K562 treated with DMSO at 1 percent for 48 hours (cell line): ENCODE data around the gene PCDHB12. TPM values are rescaled to one million over a fixed set of nuclear protein-coding genes. Genes with fewer than 3 reads are reported as not detected.

ENCODE experiments used
- total RNA-seq: library from RNA; unstranded; fragments of 300-600 nt; gene quantifications from 2 replicates; pipeline ENCODE4 v1.2.3, GENCODE V29; 2022; ENCODE audit warnings: low replicate concordance; ENCODE audit errors: extremely low read depth

Gene PCDHB12
- not detected in 2 replicates for total RNA-seq

GRCh38 chr5:141208478-141208877, at the start of gene PCDHB12:
PCDHB12 (plus strand) TSS chr5:141208719; CDS start chr5:141208908, 189 bp downstream.

DNA sequence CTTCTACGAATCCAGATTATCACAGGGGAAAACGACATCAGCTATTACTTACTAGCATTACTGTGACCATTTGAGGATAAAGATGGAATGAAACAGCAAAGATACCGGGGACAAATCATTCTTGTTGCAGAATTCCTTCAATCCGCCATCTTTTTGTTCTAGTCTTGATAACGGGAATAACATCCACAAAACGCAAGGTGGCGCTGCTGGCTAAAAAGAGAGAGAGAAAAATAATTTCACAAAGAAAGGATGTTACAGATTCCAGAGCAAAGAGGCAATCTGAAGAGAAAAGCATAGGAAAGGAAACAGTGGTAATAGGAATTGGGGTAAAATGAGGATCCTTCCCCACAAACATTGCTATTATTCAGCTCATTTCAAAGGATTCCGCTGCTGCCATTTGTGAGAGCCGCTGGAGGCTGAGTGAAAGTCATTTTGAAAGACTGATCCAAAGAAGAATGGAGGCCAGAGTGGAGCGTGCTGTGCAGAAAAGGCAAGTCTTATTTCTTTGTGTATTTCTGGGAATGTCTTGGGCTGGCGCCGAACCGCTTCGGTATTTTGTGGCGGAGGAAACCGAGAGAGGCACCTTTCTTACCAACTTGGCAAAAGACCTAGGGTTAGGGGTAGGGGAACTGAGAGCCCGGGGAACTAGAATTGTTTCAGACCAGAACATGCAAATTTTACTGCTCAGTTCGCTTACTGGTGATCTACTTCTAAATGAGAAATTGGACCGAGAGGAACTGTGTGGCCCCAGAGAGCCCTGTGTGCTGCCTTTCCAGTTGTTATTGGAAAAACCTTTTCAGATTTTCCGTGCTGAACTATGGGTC, 35.9 kb upstream of the PCDHB12 start, which contains the start of gene PCDHB7:
PCDHB7 (plus strand) TSS at position 264 of the 824 bp plus-strand sequence; CDS start at position 456, 192 bp downstream.

DNA sequence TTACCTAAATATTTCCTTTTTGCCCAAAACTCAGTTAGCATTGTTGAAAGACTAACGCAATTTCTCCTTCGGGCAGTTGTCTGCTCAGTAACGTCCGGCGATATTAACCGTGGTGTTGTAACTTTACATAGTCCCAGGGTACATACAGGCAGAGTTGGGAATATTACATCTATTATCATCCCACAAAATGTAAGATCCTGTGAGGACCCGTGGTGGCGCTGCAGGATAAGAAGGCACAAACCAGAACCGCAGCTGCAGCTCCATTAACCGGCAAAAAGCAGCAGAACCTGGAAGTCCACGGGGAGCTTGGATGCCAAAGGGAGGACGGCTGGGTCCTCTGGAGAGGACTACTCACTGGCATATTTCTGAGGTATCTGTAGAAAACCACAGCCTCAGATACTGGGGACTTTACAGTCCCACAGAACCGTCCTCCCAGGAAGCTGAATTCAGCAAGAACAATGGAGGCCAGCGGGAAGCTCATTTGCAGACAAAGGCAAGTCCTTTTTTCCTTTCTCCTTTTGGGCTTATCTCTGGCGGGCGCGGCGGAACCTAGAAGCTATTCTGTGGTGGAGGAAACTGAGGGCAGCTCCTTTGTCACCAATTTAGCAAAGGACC, 30.8 kb upstream of the PCDHB12 start, which contains the start of gene PCDHB8:
PCDHB8 (plus strand) TSS at position 214 of the 615 bp plus-strand sequence; CDS start at position 459, 245 bp downstream.

GRCh38 chr5:141182248-141182647, 26.3 kb upstream of the PCDHB12 start, which contains the start of gene PCDHB16:
PCDHB16 (plus strand) TSS chr5:141182387; CDS start chr5:141182560, 173 bp downstream.

GRCh38 chr5:141186897-141187512, 21.5 kb upstream of the PCDHB12 start, which contains the start of gene PCDHB9:
PCDHB9 (plus strand) TSS chr5:141187161; CDS start chr5:141187319, 158 bp downstream.

GRCh38 chr5:141192110-141192725, 16.3 kb upstream of the PCDHB12 start, which contains the start of gene PCDHB10:
PCDHB10 (plus strand) TSS chr5:141192353; CDS start chr5:141192553, 200 bp downstream.

DNA sequence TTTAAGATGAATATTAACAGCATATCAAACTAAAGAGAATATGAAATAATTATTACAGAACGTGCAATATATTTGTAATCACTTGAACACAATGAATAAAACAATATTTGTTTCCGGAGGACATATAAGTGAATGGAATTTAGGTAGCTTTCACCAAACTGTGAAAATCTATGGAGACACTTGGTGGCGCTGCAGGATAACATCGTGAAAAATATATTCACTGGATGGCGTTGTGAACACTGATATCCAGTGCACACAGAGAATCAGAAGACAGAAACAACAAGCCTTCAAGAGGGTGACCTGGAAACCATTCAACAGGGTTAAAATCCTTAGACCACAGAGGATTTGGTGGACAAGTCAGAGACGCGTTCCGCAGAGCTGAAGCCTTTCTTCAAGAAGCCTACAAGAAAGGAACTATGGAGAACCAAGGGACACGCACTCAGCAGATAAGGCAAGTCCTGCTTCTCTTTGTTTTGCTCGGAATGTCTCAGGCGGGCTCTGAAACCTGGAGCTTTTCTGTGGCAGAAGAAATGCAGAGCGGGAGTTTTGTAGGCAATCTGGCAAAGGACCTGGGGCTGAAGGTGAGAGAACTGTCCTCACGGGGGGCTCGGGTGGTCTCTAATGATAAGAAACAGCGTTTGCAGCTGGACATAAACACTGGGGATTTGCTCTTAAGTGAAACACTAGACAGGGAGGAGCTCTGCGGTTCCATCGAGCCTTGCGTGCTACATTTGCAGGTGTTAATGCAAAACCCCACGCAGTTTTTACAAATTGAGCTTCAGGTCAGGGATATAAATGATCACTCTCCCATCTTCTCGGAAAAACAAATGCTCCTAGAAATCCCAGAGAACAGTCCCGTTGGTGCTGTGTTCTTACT, 8.9 kb upstream of the PCDHB12 start, which contains the start of gene PCDHB11:
PCDHB11 (plus strand) TSS at position 269 of the 877 bp plus-strand sequence; CDS start at position 417, 148 bp downstream.

GRCh38 chr5:141213656-141214339, 5.3 kb downstream of the PCDHB12 start, which contains the start of gene PCDHB13:
PCDHB13 (plus strand) TSS chr5:141213919; CDS start chr5:141214124, 205 bp downstream.

GRCh38 chr5:141223112-141223783, 14.7 kb downstream of the PCDHB12 start, which contains the start of gene PCDHB14:
PCDHB14 (plus strand) TSS chr5:141223343; CDS start chr5:141223506, 163 bp downstream.

DNA sequence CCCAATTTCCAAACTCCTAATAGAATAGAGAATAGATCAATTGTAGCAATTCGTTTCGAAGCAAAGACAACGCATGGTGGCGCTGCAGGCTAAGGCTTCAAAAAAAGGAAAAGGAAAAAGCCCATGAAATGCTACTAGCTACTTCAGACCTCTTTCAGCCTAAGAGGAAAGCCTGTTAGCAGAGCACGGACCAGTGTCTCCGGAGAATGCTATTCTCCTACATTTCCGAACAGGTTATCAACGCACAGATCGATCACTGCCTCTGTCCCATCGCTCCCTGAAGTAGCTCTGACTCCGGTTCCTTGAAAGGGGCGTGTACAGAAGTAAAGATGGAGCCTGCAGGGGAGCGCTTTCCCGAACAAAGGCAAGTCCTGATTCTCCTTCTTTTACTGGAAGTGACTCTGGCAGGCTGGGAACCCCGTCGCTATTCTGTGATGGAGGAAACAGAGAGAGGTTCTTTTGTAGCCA, 36.8 kb downstream of the PCDHB12 start, which contains the start of gene PCDHB15:
PCDHB15 (plus strand) TSS at position 146 of the 468 bp plus-strand sequence; CDS start at position 330, 184 bp downstream.

Other genes with a start within 250 kb of the PCDHB12 start
- not detected in 2 replicates for gene PCDHAC2, start 242.2 kb upstream of the PCDHB12 start, total RNA-seq
- not detected in 2 replicates for gene PCDHB1, start 157.3 kb upstream of the PCDHB12 start, total RNA-seq
- not detected in 2 replicates for gene PCDHB2, start 114.1 kb upstream of the PCDHB12 start, total RNA-seq
- gene PCDHB3, start 108.2 kb upstream of the PCDHB12 start, total RNA-seq: not detected in 2 replicates
- gene PCDHB4, start 86.9 kb upstream of the PCDHB12 start, total RNA-seq: not detected in 2 replicates
- gene PCDHB5, start 73.5 kb upstream of the PCDHB12 start, total RNA-seq: not detected in 2 replicates
- not detected in 2 replicates for gene PCDHB6, start 58.7 kb upstream of the PCDHB12 start, total RNA-seq
- gene PCDHB7, start 36.1 kb upstream of the PCDHB12 start, total RNA-seq: not detected in 2 replicates
- not detected in 2 replicates for gene PCDHB8, start 30.9 kb upstream of the PCDHB12 start, total RNA-seq
- not detected in 2 replicates for gene PCDHB16, start 26.3 kb upstream of the PCDHB12 start, total RNA-seq
- not detected in 2 replicates for gene PCDHB9, start 21.6 kb upstream of the PCDHB12 start, total RNA-seq
- gene PCDHB10, start 16.4 kb upstream of the PCDHB12 start, total RNA-seq: not detected in 2 replicates
- not detected in 2 replicates for gene PCDHB11, start 9.1 kb upstream of the PCDHB12 start, total RNA-seq
- gene PCDHB13, start 5.2 kb downstream of the PCDHB12 start, total RNA-seq: not detected in 2 replicates
- not detected in 2 replicates for gene PCDHB14, start 14.6 kb downstream of the PCDHB12 start, total RNA-seq
- gene PCDHB15, start 36.7 kb downstream of the PCDHB12 start, total RNA-seq: not detected in 2 replicates
- not detected in 2 replicates for gene SLC25A2, start 95.3 kb downstream of the PCDHB12 start, total RNA-seq
- gene TAF7, start 112.1 kb downstream of the PCDHB12 start, total RNA-seq: not detected in 2 replicates
- not detected in 2 replicates for gene PCDHGA1, start 121.8 kb downstream of the PCDHB12 start, total RNA-seq
- not detected in 2 replicates for gene PCDHGA2, start 130.0 kb downstream of the PCDHB12 start, total RNA-seq
- gene PCDHGA3, start 135.1 kb downstream of the PCDHB12 start, total RNA-seq: not detected in 2 replicates
- not detected in 2 replicates for gene PCDHGB1, start 141.4 kb downstream of the PCDHB12 start, total RNA-seq
- not detected in 2 replicates for gene PCDHGA4, start 146.3 kb downstream of the PCDHB12 start, total RNA-seq
- not detected in 2 replicates for gene PCDHGB2, start 151.3 kb downstream of the PCDHB12 start, total RNA-seq
- gene PCDHGA5, start 155.4 kb downstream of the PCDHB12 start, total RNA-seq: not detected in 2 replicates
- not detected in 2 replicates for gene PCDHGB3, start 161.5 kb downstream of the PCDHB12 start, total RNA-seq
- not detected in 2 replicates for gene PCDHGA6, start 165.2 kb downstream of the PCDHB12 start, total RNA-seq
- gene PCDHGA7, start 174.0 kb downstream of the PCDHB12 start, total RNA-seq: not detected in 2 replicates
- gene PCDHGB4, start 179.0 kb downstream of the PCDHB12 start, total RNA-seq: not detected in 2 replicates
- not detected in 2 replicates for gene PCDHGA8, start 183.9 kb downstream of the PCDHB12 start, total RNA-seq
- gene PCDHGB5, start 189.2 kb downstream of the PCDHB12 start, total RNA-seq: not detected in 2 replicates
- not detected in 2 replicates for gene PCDHGA9, start 194.1 kb downstream of the PCDHB12 start, total RNA-seq
- not detected in 2 replicates for gene PCDHGB6, start 199.3 kb downstream of the PCDHB12 start, total RNA-seq
- not detected in 2 replicates for gene PCDHGA10, start 204.3 kb downstream of the PCDHB12 start, total RNA-seq
- gene PCDHGB7, start 209.0 kb downstream of the PCDHB12 start, total RNA-seq: not detected in 2 replicates
- not detected in 2 replicates for gene PCDHGA11, start 212.3 kb downstream of the PCDHB12 start, total RNA-seq
- gene PCDHGA12, start 221.8 kb downstream of the PCDHB12 start, total RNA-seq: not detected in 2 replicates